CD4-positive, alpha-beta T cell treated with Interleukin-17A for 1 hour (primary cell): ENCODE results near the gene SLAMF1.

ENCODE experiments used
- DNase-seq: peaks from one replicate; pipeline ENCODE4 v3.0.0-alpha.2; 2020

Gene SLAMF1, protein sequence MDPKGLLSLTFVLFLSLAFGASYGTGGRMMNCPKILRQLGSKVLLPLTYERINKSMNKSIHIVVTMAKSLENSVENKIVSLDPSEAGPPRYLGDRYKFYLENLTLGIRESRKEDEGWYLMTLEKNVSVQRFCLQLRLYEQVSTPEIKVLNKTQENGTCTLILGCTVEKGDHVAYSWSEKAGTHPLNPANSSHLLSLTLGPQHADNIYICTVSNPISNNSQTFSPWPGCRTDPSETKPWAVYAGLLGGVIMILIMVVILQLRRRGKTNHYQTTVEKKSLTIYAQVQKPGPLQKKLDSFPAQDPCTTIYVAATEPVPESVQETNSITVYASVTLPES

DNA sequence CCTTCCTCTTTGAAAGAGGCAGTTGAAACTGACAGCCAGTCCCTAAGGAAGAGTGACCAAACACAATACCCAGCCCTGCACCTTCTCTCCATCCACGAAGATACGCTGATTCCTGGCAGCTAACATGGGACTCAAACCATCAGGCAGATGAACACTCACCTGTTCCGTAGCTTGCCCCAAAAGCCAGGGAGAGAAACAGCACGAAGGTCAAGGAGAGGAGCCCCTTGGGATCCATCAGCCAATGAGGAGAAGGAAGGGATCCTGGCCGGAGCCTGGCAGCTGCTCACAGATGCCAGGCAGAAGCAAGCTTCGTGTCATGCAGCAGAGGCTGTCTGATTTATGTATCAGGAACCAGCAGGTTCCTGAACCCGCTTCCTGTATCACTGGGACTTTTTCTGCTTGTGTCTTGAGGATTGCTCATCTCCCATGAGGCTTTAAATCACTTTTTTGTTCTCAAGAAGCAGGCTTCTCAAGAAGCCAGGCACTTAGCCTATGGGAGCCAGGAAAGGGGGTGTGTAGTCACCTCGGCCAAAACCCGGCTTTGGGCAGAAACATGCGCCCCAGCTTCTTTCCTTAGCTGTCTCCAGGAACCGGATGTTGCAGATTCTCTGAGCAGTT is at the start of gene SLAMF1:
Gene SLAMF1 (minus strand): TSS at position 334 of the 618 bp plus-strand sequence. CDS start 99 bp downstream, at position 235.
- peak; percentile 63 for DNase-seq

DNA sequence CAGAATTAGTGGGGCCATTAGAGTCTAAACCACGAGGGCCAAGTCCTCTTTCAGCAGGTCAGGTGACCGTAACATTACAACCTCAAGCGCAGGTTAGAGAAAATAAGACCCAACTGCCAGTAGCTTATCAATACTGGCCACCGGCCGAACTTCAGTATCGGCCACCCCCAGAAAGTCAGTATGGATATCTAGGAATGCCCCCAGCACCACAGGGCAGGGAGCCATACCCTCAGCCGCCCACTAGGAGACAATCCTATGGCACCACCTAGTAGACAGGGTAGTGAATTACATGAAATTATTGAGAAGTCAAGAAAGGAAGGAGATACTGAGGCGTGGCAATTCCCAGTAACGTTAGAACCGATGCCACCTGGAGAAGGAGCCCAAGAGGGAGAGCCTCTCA is 45.5 kb upstream of the SLAMF1 start:
- peak; percentile 40 for DNase-seq

DNA sequence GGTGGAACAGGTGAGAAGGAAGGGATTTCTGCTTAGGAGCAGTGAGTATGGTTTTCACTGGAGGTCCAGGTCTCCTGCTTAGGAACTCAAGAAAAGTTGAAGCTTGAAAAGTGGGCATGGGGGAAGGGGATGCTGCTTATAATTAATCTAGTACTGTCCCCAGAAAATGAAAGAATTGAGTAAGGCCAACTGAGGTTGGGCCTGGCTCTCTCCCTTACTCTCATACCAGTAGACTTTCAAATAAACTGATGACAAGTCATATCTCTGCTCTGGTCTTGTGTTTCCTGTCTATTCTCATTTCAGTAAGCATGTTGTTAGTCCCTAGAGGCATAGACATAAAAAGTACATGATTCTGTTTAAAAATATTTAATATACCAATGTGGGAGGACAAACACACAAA is 38.4 kb upstream of the SLAMF1 start:
- no peak for DNase-seq

DNA sequence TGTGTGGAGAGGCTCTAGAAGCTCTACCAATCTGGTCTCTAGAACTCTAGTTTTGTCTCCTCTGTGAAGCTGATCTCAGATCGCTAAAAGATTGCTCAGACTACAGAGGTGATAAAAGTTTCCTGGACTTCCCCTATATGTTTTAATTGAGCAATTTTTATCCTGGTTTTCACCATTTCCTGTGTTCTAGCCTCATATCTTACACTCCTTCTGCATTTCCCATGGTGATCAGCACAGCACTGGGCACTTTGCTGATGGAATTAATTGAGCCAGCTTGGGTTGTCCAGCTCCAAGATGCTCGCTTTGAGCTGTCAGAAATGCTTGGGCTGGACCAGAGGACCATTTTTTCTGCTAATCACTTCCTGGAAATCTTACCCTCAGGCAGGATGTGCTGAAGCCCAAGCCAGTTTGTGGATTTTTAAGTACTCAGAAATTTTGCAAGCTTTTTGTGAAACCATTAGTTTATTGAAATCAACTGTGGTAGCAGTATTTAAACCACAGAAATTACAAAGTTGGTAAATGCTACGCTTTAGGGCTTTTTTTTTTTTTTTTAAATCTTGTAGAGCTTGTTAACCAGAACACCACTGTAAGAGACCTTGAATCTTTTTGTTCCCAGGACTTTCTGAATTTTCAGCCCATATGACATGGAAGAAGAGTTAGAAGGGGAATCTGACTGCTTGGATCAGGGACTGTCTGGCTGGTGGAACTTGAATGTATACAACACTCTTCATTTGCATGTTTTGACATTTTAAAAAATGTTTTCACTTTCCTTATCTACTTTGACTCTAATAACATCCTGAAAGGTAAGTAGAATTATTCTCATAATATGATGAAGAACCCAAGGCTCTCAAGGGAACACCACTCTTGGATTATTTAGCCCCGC is 36.4 kb upstream of the SLAMF1 start:
- DNase-seq: peak; percentile 59

DNA sequence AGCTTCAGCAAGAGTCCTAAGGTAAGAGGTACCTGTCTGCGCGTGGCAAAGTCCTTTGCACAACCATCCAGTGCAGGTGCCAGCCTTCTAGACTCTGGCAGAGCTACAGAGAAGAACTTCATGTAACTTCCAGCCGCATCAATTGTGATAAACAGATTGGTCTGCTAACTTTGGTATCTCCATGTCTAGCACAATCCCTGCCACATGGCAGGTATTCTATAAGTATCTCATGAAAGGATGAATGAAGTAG is 35.0 kb upstream of the SLAMF1 start:
- no peak for DNase-seq

DNA sequence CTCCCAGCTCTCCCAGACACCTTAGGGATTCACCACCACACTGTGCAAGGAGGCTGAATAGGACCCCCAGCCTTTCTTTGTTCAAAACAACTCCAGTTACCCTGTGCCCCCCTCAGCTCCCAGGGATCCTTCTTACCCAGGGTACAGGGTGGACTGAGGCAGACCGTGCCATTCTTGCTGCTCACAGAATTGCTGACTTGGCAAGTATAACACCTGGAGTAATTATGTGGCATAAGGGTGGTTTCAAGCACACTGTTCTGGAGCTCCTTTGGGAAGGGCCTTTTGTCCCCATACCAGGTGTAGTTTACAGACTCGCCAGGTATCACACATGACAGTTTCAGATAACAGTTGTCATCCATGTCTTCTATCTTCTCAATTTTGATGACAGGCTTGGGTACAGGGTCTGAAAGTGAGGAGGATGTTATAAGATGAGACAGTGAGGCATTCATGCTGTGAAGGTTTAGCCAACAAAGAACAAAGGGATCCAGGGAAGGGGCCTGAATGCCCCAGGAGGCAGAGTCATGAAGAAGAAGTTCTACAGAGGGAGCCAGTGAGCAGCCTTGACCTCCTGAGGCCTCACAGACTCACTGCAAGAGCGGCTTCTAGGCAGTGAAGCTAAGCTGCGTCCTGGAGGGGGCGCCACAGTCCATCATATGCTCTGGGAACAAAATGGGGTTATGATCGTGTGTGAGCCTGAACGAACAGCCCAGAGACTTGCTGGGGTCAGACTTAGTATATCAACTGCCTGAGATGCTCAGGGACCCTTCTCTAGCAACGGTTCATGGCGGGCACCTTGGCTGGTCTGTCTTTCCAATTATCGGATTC is 34.4 kb upstream of the SLAMF1 start:
- peak; percentile 90 for DNase-seq

DNA sequence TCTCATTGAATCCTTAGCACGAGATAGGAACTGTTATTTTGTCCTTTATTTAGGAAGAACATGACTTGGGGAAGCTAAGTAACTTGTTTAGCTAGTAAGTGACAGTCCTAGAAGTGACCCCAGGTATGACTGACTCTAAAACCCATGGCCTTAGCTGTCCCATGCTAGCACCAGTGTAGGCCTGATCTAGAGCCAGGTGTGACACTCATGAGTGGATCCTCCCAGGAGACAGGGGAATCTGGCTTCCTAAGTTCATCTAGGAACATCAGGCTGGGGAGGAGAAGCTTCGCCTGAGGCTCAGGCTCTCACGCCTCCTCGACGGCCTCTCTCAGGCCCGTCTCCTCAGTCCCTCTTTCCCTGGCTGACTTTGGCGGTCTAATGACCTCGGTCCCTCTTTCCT is 33.6 kb upstream of the SLAMF1 start:
- DNase-seq: no peak

DNA sequence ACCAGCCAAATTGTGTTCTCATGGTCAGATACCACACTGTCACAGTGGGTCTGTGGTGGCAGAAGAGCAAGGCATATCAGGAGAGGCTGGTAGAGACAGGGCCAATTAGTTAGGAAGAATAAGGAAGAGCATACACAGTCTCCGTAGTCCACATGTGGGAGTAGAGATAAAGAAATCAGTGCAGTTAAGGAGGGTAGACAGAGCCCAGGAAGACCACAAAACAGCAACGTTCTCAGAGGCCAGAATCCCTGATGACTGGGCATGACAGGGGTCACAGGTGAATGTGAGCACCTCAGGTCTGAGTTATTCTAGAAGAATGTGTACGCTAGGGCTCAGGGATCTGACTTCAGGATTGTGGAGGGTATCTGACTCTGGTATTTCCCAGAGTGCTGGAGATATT is 33.0 kb upstream of the SLAMF1 start:
- DNase-seq: no peak

DNA sequence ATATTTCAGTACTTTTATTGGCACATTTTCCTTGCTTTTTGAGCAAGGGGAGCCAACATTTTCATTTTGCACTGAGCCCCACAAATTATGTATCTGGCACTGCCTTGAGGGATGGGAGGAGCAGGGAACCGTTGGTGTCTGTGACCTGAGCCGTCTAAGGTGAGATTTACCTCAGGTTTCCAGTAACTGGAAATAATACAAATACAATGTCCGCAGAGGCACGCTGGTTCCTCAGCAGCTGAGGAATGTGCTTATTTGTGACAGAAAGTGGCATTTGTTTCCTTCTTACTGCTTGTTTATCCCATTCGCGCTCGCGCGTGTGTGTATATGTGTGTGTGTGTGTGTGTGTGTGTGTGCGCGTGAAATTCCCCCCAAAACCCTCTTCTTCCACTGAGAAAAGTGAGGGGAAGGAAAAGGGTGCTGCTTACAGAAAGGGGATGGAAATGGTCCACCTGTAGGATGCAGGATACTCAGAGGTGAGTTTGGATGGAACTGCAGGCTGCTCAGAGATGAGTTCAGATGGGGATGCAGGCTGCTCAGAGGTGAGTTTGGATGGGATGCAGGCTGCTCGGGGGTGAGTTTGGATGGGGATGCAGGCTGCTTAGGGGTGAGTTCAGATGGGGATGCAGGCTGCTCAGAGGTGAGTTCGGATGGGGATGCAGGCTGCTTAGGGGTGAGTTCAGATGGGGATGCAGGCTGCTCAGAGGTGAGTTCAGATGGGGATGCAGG is 30.2 kb upstream of the SLAMF1 start:
- DNase-seq: no peak

DNA sequence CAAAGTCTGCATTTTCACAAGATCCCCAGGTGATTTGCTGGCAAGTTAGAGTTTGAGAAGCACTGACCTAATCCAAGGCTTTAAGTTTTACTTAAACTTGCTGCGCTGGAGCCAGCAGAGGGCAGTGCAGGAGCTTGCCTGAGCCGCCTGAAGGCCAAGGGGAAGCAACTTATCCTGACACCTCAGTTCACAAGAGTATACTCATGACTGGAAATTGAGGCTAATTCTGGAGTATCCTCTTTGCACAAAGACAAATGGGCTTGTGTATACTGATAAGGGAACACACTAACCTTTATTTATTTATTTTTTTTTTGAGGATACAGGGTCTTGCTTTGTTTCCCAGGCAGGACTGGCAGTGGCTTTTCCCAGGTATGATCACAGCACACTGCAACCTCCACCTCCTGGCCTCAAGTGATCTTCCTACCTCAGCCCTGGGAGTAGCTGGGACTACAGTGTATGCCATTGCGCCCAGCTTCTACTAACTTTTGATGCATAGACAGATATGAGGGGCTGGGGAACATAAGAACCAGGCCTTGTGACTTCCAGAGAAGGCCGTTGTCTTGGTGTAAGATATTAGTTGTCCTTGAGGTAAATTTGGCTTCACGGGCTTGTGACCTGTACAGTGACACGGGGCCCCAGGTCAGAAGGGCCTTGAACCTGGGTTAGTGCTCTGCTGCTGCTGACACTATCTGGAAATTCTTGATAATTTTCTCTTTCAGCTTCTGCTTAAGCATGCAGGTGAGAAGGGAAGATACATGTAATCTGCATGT is 29.0 kb upstream of the SLAMF1 start:
- peak; percentile 79 for DNase-seq

DNA sequence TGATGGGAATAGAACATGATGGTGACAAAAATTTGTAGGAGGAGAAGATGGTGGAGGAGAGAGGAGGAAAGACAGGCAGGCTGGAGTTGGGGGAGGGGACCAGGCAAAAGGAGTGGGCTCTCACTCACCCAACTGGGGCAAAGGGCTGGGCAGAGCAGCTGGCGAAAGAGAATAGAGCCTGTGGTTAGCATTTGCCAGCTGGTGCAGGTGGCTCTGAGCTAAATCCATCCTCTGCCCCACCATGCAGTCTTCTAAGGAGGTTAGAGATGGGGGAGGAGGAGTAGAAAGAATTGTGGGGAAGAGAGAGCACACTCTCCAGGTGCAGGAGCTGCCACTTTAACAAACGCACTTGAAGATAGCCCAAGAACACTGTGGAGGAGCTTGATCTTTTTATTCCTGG is 27.6 kb upstream of the SLAMF1 start:
- no peak for DNase-seq

DNA sequence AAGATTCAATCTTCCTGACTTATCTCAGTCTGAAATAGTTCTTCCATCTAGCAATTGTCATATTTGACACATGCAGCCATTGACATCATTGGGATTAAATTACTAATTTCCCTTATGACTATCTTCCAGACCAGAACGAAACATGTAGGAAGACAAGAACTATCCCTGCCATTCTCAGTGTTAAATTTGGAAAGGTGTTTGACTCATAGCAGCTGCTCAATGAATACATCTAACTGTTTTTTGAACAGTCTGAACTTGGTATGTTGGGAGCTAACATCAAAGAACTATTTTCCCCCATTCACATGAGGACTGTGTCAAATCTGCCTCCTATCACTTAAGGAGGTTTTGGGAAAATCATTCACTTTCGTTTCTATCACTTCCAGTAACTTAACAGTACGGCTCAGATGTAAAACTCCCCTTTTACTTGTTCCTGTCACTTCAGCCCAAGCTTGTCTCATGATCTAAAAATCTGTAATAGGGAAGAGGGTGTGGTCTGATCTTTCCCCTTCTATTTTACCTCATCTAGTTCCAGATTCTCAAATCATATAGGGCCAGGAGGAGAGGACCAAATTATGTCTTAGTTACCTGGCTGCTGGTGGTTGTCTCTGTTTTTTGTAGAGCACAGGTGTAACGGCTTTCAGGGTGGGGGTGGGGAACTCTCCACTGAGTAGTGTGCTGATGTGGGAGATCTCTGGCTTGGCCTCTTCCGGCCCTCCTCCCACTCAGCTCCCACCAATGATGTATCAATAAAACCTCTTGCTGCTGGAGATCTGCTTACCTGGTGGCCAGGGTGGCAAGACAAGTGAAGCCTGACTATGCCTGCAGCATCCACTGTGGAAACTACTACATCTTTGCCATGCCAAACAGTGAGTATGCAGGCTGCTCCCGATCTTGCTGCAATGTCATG is 26.2 kb upstream of the SLAMF1 start:
- peak; percentile 41 for DNase-seq

DNA sequence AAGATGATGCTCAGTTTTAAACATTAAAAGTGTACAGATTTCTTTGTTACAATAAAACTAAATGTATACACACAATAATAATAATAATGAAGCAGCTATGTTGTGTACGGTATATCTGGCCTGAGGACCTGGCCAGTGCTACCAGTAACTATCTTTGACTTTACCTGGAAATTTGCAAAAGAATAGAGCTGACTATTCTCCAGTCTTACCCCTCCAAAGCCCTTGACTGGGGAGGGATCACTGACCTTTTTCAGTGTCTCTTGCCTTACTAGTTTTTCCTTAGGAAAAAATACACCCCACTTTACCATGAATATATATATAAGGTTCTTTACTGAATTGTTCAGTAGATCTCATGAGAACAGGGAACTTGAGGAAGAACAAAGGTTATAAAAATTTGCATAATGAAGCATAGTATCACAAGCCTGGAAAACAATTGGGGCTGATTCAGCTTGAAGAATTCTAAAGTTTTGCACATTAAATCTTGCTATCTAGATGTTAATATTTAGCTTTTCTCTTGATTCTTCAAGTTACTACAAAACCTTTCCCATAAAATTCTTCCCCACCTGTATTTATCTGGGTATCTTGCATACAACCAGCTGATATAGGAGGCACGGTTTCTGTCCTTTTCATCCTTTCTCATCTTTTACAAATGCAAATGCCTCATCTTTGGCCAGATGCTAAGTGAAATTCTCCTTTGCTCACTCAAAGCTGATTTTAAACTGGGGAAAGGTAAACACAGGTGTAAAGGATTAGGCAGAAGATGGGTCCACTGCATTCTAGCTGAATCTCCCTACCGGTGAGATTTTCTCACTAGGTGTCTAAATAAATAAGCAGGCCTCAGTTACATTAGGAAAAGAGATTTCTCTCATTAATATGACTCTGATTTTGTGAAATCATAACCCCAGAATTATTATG is 25.0 kb upstream of the SLAMF1 start:
- DNase-seq: no peak

DNA sequence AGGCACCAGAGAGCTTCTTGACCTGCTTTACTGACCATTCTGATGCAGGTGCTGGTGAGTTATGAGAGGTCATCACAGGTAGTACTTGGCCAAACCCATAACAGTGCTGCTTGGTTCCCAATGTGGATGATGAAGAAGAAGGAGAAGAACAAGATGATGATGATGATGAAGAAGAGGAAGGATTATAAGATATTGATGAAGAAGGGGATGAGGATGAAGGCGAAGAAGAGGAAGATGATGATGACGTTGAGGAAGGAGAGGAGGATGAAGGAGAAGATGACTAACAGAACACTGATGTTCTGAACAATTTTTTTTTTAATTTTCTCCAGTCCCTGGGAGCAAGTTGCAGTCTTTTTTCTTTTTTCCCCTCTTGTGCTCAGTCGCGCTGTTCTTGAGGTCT is 23.9 kb upstream of the SLAMF1 start:
- no peak for DNase-seq

DNA sequence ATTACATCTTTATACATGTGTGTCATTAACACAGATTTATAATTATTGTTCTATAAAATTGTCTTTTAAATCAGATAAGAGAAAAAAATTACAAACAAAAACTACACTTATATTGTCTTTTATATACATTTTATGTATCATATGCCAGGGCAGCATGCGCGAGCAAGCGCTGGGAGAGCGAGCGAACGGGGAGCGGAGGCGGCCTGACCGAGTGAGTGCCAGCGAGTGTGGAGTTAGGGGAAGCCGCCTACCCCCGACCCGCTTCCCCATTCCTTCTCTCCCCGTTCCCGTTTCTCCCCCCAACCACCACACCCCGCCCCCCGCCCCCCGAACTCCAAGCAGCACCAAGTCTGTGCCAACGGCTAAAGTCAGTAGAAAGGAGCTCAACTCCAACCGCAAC is 23.0 kb upstream of the SLAMF1 start:
- no peak for DNase-seq

DNA sequence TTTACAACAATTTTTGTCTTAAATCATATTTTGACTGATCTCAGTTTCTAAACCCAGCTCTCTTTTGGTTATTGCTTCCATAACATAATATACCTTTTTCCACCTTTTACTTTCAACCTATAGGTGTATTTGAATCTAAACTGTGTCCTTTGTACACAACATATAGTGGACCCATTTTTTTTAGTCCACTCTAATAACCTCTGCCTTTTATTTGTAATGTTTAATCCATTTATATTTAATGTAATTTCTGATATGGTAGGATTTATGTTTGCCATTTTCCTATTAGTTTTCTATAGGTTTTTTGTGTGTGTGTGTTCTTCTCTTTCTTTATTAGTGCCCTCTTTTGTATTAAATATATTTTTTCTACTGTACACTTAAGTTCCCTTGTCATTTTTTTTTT is 22.4 kb upstream of the SLAMF1 start:
- DNase-seq: no peak

DNA sequence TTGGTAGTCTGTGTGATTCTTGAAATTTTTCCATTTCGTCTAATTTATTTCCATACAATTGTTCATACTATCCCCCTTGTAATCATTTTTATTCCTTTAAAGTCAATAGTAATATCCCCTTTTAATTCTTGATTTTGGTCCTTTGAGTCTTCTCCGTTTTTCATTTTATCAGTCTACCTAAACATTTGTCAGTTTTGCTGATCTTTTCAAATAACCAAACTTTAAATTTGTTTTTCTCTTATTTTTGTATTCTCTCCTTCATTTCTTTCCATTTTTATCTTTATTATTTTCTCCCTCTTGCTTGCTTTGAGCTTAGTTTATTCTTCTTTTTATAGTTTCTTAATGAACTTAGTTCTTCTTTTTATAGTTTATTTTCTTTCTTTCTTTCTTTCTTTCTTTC is 21.1 kb upstream of the SLAMF1 start:
- no peak for DNase-seq

DNA sequence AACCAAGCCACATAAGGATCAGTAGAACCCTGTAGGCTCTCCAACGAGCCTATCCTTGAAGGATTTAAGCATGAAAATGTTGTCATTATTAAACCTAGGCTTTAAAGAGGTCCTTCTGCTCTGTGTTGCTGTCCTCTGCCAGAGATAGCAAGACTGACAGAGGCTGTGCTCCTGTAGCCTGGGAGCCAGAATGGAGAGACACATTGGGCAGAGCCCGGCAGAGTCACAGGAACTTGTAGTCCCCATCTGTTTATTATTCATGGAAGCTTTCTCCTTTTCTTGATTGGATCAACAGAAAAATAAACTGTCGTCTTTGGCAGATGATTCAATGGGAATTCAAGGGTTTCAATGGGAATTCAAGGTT is 19.2 kb upstream of the SLAMF1 start:
- DNase-seq: no peak

DNA sequence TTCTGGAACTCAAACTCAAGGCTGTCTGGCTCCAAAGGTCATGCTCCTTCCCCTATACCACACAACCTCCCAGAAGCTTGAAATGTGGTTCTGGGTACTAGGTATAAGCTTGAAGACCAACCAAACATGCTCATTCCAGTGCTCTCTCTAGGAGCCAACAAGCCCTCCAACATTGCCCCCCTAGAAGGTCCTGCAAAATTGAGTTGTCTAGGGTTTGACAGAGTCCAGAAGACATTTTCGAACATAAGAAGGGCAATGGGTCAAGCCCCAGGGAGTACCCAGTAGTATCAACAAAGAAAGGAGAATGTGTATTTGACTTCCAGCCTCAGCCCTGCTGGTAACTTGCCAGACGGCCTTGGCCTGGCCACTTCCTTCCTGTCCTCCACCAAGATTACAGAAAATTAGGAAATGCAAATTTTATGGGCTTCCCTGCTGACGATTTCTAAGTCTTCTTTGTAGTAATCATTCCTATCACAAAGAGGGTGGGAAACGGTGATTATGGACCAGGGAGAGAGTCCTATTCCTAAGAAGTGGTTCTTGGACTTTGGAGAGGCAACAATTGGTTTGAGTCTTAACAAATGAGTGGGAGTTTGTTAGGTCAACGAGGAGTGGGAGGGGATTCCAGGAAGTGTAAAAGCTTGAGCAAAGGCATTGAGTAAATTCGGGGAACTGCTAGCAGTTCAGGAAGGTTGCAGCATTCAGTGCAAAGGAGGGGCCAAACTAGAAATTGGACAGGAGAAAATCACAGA is 18.7 kb upstream of the SLAMF1 start:
- peak; percentile 44 for DNase-seq
